Measurements from ENCODE around the gene MICAL3.

DNA sequence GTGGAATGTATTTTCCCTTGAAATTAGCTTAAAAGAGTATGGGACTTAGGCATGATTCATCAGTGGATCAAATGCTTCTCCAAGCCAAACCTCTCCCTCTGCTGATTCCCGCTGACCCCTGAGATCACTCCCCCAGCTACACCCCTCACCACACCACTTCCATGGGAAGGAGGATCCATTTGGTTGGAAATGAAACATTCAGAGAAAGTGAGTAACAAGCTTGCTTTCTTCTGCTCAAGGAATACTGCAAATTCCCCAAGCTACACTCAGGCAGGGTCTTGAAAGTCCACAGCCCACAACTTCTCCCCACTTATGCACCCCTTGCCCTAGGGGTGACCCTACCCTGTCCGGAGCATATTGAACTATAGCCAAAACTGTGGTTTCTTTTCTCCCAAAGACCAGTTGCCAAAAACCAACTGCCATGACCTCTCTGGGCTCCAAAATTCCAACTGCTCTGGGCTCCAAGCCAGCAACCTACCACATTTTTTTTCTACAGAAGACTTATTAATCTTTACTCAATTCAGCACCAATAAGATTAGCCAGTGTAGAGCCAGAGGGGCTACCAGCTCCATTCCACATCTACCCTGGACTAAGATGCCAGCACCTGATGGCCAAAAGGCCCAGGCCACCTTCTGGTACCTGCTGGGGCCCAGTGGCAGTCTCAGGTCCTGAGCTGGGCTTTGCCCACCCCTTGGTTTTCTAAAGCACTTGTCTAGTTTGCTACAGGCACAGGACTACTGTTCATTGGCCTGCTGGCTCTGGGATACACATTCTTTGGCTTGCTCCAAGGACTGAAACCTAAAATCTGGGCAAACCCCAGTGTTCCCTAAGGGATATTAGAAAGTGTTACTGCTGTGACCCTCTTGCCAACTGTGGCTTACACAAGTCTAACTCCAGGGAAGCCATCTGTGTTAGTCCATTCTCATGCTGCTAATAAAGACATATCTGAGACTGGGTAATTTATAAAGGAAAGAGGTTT, 101.1 kb downstream of the MICAL3 start:
- TF ChIP-seq, protein P1, sequence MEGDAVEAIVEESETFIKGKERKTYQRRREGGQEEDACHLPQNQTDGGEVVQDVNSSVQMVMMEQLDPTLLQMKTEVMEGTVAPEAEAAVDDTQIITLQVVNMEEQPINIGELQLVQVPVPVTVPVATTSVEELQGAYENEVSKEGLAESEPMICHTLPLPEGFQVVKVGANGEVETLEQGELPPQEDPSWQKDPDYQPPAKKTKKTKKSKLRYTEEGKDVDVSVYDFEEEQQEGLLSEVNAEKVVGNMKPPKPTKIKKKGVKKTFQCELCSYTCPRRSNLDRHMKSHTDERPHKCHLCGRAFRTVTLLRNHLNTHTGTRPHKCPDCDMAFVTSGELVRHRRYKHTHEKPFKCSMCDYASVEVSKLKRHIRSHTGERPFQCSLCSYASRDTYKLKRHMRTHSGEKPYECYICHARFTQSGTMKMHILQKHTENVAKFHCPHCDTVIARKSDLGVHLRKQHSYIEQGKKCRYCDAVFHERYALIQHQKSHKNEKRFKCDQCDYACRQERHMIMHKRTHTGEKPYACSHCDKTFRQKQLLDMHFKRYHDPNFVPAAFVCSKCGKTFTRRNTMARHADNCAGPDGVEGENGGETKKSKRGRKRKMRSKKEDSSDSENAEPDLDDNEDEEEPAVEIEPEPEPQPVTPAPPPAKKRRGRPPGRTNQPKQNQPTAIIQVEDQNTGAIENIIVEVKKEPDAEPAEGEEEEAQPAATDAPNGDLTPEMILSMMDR (IDR thresholded peaks at IDR 0.05; ENCODE audit: low read depth, low read length) = no peak
- no peak for TF ChIP-seq EZH2phosphoT487 (IDR thresholded peaks at IDR 0.05; ENCODE audit: low read depth)

Measured in OCI-LY3 (cell line).